ENCODE results near the gene ASB2. TPM values are rescaled to one million over a fixed set of nuclear protein-coding genes. Genes with fewer than 3 reads are reported as not detected.

The ASB2 gene
- total RNA-seq, 1 experiment from 2014 or later, result 0.40 TPM

DNA sequence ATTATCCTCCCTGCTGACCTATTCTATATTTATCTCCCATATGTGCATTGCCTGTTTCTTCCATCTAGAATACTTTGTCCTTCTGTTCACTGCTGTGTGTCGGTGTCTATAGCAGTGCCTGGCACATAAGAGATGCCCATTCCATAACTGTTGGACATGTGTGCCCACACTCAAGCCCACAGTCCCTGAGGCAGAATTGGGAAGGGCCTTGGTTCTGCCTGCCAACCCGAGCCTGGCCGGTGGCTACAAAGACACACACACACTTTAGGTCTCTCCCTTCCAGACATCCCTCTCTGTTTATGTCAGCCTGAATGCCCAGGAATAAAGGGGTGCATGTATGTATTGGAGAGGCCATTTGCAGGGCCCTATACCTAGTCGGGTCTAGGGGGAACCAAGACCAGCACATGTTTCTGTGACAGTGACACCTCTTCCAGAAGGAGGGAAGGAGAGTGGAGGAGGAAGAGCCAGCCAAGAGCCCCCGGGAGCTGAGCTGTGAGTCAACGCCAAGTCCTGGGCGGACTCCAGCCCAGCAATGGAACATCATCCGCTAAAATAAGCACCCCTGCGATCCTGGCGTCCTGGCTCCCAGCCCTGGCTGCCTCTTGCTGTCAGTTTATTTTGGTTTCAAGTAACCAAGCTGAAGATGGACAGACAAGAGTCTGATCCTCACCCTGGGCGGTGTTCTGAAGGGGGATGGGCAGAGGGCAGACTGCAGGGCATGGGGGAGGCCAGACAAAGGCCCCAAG lies 4.3 kb upstream of the ASB2 start:
- DNase-seq (ENCODE audit: low read depth), result no peak

GRCh38 chr14:93978735-93979134 lies 2.4 kb upstream of the ASB2 start:
- no peak for DNase-seq (ENCODE audit: low read depth)

DNA sequence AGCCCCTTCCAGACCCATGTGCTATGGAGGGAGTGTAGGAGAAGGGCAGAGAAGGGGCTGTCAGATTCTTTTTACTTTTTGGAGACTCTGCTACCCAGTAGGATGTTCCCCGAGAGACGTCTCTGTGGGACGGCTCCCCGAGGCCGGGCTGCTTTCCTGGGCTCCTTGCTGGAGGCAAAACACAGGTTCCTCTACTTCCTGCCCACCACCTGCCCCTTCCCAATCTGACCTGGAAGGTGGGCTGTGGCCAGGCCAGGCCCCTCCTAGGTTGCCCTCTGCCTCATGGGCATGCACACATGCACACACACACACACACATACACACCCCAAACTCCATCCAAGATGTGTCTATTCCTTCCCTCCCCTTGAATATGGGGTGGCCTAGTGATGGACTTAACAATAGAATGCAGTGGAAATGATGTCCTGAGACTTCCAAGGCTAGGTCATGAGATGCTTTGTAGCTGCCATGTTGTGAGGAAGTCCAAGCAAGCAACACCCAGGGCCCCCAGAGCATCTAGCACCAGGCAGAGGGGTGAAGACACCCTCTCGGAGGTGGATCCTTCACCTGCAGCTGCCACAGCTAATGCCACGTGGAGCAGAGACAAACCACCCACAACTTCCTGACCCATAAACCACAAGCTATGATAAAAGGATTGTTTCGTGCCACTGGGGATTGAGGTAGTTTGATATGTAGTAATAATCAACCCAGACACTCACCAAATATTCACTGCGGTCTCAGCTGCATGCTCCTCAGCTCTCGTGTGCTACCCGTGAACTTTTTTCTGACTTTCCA lies 1.6 kb upstream of the ASB2 start:
- no peak for DNase-seq (ENCODE audit: low read depth)

GRCh38 chr14:93977171-93977570 lies 801 bp upstream of the ASB2 start:
- no peak for DNase-seq (ENCODE audit: low read depth)

- DNase-seq (ENCODE audit: low read depth), result no peak
Observed at GRCh38 chr14:93975791-93976476, 436 bp downstream of the ASB2 start.

GRCh38 chr14:93974833-93975232 lies 1.5 kb downstream of the ASB2 start:
- DNase-seq (ENCODE audit: low read depth), result no peak

DNA sequence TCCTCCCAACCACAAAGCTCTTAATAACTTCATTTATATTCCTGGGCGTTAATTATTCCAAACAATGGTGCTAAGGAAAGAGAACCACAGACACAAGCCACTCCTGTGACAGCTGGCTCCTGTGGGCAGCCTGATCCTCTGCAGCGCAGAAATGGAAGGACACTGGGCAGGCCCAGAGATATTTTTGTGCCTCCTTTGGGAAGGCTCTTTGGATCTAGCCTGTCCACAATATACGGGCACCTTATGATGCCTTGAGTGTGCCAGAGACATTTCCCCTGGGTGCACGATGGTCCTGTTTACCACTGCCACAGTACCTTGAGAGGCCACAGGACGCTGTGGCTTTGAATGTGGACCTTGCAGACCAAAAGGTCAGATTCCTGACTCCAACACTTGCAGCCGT lies 2.1 kb downstream of the ASB2 start:
- DNase-seq (ENCODE audit: low read depth), result no peak

DNA sequence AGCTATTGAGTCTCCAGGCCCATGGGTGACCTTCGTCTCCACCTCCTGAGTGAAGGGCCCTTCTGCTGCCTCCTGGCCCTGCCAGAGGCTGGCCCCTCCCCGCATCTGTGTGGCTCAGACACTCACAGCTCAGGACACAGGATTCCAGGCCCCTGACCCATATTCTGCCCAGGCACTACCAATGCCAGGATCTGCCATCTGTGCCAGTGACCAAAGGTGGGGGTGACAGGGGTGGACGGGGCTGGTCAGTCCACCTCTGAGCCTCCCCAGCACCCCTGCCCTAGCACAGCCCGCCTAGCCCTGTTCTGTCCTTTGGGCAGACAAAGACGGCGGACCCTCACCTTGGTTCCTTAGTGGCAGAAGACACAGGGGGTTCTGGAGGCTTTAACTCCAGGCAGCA lies 2.8 kb downstream of the ASB2 start:
- no peak for DNase-seq (ENCODE audit: low read depth)

- no peak for DNase-seq (ENCODE audit: low read depth)
Observed at GRCh38 chr14:93972618-93973205, 3.7 kb downstream of the ASB2 start.

- DNase-seq (ENCODE audit: low read depth), result no peak
Observed at GRCh38 chr14:93971635-93972027, 4.7 kb downstream of the ASB2 start.

GRCh38 chr14:93970965-93971634 lies 5.3 kb downstream of the ASB2 start:
- no peak for DNase-seq (ENCODE audit: low read depth)

GRCh38 chr14:93970585-93970964 lies 5.8 kb downstream of the ASB2 start:
- no peak for DNase-seq (ENCODE audit: low read depth)

DNA sequence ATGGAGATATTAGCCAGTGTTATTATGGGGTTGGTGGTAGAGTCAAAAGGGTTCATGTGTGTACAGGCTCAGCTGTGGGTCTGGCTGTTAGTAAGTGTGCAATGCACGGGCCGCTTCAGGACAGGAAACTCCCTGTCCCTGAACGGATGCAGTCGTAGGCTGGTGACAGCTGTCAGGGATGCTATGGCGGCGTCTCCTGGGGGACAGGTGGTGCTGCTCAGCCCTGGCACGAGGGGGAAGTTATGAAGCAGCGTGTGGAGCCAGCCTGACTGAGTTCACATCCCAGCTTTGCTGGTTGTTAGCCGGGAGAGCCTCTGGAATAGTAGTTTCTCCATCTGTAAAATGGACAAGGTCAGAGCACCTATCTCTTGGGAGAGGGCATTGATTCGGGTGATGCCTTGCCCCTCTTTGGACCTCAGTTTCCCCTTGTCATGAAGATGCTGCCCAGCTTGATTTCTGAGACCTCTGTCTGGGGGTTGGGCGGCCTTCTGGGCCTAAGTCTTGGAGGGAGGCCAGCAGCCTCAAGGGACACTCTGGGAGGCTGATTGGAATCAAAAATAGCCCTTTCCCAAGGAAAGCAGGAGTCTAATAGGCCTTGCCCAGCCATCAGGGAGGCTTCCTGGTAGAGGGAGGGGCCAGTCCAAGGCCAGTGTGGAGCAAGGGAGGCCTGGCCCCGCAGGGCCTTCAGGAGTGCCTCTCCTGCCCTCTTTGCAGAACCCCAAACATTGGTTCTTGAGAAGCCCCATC lies 7.1 kb downstream of the ASB2 start:
- no peak for DNase-seq (ENCODE audit: low read depth)

- DNase-seq (ENCODE audit: low read depth), result no peak
Observed at GRCh38 chr14:93967637-93968250, 8.6 kb downstream of the ASB2 start.

DNA sequence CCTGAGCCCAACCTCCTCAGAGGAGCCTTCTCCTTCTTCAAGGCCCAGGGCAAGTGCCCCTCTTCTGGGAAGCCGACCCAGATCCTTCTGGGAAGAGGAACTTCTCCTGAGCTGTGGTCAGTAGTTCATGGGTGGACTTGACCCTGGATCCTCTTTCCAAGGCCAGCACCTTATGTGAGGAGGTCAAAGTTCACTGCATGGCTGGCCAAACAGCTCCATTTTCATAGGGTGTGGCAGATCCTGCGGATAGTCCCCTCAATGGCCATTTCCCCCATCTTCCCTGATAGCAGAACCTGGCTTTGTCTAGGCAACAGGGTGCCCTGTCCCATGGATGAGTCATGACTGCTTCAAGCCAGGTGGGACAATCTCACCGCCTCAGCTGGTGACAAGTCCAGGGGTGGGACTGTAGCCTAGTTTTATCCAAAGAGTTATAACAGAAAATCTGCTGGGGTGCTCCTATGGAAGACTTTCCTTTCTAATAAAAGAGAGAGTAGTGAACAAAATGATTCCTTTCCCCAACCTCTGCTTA lies 10.4 kb downstream of the ASB2 start:
- DNase-seq (ENCODE audit: low read depth), result no peak

DNA sequence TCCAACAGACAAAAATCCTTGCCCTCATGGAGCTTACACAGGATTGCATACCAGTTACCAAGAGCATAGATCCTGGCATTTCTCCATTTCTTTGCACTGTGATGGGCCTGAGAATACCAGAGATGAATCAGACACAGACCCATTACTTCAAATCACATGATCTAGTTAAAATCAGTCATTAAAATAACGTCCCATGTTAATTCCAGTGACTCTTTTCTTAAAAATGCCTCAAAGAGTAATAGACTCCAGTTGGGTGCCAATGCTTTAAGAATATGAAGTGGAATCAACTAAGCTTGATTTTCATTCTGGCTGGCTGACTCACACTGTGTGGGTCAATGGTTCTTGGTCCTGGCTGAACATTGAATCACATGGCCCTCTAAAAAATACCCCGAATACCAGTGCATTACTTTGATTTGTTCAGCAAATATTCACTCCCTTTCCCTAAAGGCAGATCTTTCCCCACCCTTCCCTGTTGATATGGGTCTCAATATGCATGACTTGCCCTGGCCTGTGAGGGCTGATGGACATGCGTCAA lies 11.0 kb downstream of the ASB2 start:
- DNase-seq (ENCODE audit: low read depth), result peak; percentile 66

DNA sequence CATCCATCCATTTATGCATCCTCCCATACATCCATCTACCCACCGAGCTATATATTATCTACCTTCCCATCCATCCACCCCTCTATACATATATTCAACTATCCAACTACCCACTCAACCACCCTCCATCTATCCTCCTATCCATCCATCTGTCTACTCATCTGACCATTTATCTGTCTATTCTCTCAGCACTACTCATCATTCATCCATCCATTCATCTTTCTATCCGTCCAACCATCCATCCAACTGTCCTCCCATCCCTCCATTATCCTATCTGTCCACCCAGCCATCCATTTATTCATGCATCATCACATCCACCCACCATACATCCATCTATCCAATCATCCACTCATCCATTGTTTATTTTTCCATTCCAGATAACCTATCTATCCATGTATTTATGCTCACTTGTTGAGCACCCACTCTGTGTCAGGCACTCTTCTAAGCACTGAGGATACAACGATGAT lies 11.5 kb downstream of the ASB2 start:
- no peak for DNase-seq (ENCODE audit: low read depth)

GRCh38 chr14:93964281-93964680 lies 12.1 kb downstream of the ASB2 start:
- DNase-seq (ENCODE audit: low read depth), result no peak

DNA sequence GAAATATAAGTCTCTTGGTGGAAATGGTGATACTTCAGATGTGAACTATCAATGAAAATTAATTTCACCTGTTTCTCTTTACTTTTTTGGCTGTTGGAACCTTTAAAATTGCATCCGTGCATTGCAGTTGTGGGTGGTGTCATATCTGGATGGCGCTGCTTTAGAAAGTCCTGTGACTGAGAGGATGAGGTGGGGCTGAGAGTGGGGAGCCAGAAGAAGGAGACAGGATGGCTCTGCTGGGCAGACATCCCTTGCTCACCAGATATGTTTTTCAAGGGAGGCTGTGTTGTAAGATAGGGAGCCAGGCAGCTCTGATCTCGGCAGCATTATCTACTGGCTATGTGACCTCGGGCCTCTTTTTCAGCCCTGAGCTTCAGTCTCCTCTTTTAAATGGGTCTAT lies 12.7 kb downstream of the ASB2 start:
- no peak for DNase-seq (ENCODE audit: low read depth)

All from LHCN-M2 (cell line).